GM18867 (cell line): ENCODE results near the gene CARD14.
"Not testable (repeated sequence)": the region's sequence is repeated elsewhere in the genome, so short reads cannot be mapped to it uniquely, and the experiment has no call there.

Experiments used
- ATAC-seq: cut with Tn5 transposase; IDR thresholded peaks from one replicate; pipeline ENCODE4 v1.9.1; 2021; ENCODE audit warnings: mild to moderate bottlenecking, moderate library complexity; ENCODE audit not compliant: unreplicated experiment

CARD14 gene

GRCh38 chr17:80147035-80147822 lies 22.6 kb upstream of the CARD14 start, which contains the start of gene EIF4A3:
Gene EIF4A3 (minus strand): TSS chr17:80147128. CDS start chr17:80146961, 167 bp downstream.
- peak; percentile 85 for ATAC-seq

GRCh38 chr17:80151333-80151732 lies 18.5 kb upstream of the CARD14 start:
- no peak for ATAC-seq

- no peak for ATAC-seq
These were observed 17.6 kb upstream of the CARD14 start for GRCh38 chr17:80152081-80152702.

GRCh38 chr17:80153004-80153403 lies 16.8 kb upstream of the CARD14 start:
- no peak for ATAC-seq

GRCh38 chr17:80154166-80154565 lies 15.7 kb upstream of the CARD14 start:
- no peak for ATAC-seq

- ATAC-seq: not testable (repeated sequence)
These were observed 14.2 kb upstream of the CARD14 start for GRCh38 chr17:80155600-80155999.

GRCh38 chr17:80158846-80159245 lies 11.0 kb upstream of the CARD14 start:
- no peak for ATAC-seq

GRCh38 chr17:80160536-80160935 lies 9.3 kb upstream of the CARD14 start:
- ATAC-seq: no peak

GRCh38 chr17:80163336-80163735 lies 6.5 kb upstream of the CARD14 start:
- no peak for ATAC-seq

- ATAC-seq: no peak
These were observed 5.6 kb upstream of the CARD14 start for GRCh38 chr17:80164185-80164584.

GRCh38 chr17:80166446-80166845 lies 3.4 kb upstream of the CARD14 start:
- ATAC-seq: no peak

GRCh38 chr17:80168371-80168770 lies 1.5 kb upstream of the CARD14 start:
- no peak for ATAC-seq

- no peak for ATAC-seq
These were observed 723 bp upstream of the CARD14 start for GRCh38 chr17:80169107-80169506.

- no peak for ATAC-seq
These were observed 1.9 kb downstream of the CARD14 start for GRCh38 chr17:80171681-80172080.

GRCh38 chr17:80173126-80173525 lies 3.3 kb downstream of the CARD14 start:
- no peak for ATAC-seq

GRCh38 chr17:80173916-80174315 lies 4.1 kb downstream of the CARD14 start:
- ATAC-seq: no peak

- ATAC-seq: no peak
These were observed 6.9 kb downstream of the CARD14 start for GRCh38 chr17:80176757-80177156.

- ATAC-seq: no peak
These were observed 8.3 kb downstream of the CARD14 start for GRCh38 chr17:80177986-80178595.

GRCh38 chr17:80180192-80180591 lies 10.4 kb downstream of the CARD14 start:
- no peak for ATAC-seq

- ATAC-seq: no peak
These were observed 11.6 kb downstream of the CARD14 start for GRCh38 chr17:80181431-80181830.

- ATAC-seq: no peak
These were observed 12.5 kb downstream of the CARD14 start for GRCh38 chr17:80182118-80182844.
